ENCODE data around the gene KCNQ5.

Gene KCNQ5

DNA sequence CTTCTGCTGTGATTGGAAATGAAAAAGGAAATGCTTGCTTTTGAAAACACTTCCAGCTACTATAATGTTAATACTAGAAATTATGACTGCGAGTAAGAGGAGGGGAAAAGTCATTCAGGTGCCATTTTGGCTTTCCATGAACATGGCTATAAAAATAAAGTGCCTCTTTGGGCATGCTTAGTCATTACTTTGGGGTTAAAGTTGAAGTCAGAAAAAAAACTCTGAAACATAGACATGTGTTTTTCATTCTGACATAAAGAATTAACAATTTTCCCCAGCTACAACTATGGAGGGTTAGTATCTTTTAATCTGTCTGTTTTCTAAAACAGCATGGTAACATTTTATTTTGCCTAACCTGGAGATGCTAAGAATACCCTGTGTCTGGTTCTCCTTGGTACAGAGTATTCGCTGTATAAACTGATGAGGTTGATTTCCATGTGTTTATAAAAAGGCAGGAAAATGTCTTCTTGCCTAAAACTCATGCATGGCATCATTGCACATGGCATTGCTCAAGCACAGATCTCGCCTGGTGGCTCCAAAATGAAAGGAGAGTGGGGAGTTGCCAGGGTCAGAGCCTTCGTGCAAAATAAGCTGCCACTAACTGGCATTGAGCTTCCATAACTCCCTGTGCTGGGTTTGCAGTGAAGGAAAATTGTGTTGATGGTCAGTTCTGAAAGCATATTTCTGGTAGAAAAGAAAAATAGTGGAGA lies 188.9 kb downstream of the KCNQ5 start:
- no peak for DNase-seq

DNA sequence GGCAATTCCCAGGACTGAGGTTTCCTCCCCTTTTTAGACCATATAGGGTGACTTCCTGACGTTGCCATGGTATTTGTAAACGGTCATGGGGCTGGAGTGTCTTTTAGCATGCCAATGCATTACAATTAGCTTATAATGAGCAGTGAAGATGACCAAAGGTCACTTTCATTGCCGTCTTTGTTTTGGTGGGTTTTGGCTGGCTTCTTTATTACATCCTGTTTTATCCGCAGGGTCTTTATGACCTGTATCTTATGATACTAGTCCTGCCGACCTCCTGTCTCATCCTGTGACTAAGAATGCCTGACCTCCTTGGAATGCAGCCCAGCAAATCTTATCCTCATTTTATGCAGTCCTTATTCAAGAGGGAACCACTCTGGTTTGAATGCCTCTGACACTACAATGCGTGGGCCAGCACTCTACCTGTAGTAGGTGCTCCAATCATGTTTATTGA lies 190.1 kb downstream of the KCNQ5 start:
- DNase-seq = no peak

DNA sequence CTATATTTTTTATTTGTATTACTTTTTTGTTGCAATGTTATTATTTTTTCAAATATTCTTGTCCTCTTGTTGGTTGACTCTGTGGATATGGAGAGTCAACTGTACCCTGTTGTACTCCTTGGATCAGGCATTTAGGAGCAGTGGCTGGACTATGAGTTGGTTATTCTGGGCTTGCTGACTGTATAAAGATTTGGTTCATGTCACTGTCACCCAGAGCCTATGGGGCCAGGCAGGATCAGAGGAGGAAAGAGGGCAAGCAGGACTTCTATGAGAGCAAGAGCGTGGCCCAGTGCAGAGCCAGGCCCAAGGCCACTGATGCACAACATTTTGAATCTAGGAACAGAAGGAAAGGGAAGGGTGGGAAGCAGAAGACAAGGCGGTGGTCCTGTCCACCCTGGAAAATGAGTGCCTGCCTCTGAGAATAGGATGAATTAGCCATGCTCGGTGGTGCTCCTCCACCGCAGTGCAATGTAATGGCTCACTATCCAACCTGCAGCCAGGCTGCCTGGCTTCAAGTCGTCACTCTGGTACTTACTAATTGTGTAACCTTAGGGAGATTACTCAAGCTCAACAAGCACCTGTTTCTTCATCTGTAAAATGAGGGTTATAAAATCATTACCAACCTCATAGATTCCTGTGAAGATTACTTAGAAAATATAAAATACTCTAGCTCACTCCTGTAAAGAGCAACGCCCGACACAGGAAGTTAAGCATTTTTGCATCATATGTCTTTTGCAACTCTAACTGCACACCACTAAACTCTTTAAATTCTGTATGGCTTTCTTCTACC lies 192.1 kb downstream of the KCNQ5 start:
- peak; percentile 77 for DNase-seq

DNA sequence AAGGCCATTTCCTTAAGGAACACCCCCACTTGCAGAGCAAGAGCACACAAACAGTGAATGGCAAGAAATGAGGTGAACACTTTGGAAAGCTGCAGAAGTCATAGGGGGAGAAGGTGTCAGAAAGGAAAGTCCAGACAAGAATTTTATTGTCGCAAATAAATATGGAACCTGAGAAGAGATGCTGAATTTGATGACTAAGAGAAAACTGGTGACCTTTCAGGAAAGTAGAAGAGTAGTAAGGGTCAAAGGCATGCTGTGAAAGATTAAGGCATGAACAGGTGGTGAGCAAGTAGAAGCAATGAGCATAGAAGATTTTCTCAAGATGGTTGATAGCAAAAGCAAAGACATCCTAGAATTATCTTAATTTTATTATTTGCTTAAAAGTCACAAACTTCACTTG lies 194.2 kb downstream of the KCNQ5 start:
- DNase-seq = no peak

DNA sequence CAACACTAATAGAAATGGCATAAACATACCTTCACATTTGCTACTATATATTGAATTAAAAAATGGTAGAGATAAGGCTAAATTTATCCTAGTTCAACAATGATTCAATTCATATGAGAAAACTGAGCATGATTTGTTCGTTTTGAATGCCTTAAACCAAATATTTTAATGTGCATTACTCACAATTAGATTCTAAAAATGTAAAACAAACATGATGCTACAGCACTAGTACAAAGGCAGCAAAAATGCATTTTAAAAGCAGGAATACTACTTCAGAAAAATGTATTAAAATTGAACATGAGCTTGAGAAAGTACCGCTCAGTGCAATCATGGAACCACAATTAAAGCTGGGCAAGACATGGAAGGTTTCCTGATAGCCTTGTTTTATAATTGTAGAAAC lies 195.3 kb downstream of the KCNQ5 start:
- DNase-seq = no peak

DNA sequence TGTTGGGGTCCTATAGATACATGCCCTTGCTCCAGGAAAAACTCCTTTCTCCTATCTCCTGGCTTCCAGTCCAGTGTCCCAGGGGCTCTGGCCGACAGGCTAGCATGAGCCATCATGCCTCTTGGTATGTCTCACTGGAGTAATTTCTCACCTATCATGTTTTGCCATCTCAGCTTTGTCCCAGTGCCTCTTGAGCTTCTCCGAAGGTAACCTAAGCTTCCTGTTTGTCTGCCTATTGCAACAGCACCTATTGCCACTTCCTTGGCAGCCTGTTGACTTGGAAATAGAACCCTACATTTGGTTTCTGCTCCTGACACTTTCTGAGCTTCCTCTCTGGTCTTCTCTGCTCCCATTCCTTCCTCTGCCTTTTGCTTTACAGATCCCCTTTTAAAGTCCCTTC lies 197.7 kb downstream of the KCNQ5 start:
- peak; percentile 51 for DNase-seq

DNA sequence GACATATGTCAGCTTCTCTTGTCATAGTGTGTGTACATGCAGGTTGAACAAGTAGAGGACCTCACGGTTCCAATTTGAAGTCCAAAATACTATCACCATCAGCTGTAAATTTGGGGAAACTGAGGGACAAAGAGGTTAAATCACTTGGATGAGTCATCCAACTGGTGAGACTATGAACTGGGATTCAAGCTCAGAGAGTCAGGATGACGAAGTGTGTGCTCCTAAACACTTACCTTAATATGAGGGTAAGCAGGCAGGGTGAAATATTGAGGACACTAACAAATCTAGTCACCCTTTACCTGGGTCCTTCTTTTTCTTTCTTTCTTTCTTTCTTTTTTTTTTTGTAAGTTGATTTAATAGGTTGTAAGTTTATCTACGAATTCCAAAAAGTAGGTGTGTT lies 198.3 kb downstream of the KCNQ5 start:
- no peak for DNase-seq

DNA sequence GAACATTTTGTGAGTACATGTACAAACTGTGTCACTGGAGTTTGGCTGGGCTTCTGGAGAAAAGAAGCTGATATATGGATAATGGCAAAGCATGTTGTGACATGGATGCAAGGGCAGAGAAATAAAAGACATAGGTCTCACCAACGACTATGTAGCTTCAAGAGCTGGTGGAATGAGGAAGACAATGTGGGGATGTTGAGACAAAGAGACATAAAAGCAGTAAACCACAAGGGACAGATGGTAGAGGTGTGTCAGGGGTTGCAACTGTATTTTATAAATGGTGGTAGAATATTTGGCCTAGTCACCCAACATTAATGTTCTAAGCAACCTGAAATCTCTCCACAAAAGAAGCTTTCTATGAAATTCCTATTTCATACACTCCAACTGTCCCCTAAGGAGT lies 199.0 kb downstream of the KCNQ5 start:
- peak; percentile 60 for DNase-seq

DNA sequence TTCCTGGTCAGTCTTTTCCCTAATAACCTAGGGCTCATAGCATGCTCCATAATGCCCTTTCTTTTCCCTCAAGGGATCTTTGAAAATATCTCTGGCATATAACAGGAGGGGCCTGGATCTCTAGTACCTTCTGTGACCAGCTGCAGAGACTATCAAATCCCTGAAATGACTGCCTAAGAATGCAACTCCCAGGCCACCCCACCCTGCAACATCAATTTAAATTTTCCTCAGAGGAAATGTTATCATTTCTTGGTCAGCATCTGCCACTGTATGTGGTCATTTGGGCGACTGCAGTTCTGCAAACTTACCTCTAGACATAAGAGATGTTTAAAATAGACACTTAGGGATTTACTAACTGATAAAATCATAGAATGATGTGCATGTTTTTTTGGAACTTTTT lies 200.2 kb downstream of the KCNQ5 start:
- DNase-seq = peak; percentile 19

DNA sequence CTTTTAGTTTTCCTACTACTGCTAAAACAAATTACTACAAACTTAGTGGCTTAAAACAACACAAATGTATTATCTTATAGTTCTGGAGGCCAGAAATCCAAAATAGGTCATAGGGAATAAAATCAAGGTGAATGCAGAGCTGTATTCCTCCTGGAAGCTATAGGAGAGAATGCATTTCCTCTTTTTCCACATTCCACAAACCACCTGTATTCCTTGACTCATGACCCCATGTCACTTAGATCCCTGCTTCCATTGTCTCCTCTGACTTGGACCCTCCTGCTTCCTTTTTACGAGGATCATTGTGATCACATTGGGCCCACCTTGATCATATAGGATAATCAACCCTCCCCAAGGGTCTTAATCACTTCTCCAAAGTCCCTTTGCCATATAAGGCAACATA lies 200.8 kb downstream of the KCNQ5 start:
- no peak for DNase-seq

DNA sequence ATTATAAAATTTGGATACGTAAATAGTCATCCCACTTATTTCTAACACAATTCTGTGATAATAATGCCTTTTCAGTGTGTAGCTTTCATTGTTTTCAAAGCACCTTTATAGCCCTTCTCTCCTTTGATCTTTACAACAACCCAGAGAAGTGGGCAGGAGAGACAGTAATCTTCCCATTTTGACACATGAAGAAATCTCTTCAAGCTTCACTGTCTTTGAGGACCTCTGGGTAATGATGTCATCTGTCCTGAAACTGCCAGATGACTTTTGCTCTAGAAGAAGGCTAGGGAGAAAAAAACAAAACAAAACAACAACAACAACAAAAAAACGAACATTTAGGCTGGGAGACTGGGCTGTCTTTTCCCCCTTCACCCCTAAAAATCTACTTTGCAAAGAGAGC lies 203.0 kb downstream of the KCNQ5 start:
- no peak for DNase-seq

DNA sequence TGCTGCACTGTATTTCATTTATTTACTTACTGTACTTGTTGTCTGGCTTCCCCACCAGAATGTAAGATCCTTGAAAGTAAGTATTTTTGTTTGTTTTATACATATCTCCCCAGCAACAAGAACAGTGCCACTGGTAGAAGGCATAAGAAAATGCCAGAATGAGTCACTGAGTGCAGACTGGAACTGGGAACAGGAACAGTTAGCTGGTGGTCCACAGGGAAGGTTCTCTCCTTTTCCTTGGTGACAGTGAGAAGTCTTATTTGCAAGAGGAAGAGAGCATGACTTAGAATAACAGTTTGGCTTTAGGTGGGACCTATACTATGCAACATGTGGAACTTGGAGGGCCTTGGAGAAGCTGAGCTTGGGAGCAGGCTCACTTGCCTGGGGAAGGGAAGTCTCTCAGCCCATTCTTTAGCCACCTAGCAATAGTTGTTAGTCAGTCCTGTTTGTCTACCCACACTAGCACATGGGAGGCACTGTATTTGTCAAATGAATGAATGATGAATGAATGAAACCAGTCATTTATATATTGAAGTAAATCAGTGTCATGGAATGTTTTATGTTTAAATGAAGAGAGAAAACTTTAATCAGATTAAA lies 203.5 kb downstream of the KCNQ5 start:
- DNase-seq = no peak

DNA sequence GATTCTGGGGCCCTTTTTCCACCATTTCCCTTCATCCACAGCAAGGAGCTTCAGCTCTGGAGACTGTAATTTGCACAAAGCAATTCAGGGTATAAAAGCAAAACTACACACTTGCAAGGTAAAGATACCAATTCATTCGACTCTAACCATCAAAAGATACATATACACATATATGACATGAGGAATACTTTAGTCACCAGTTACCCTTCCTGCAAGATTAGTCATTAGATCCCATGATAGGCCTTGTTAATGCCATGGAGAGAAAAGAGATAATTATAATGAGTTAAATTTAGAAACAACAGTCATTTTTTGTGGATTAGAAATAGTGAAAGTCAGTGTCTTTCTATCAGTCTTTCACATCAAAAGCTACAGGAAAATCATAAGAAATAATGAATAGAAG lies 204.2 kb downstream of the KCNQ5 start:
- DNase-seq = no peak

DNA sequence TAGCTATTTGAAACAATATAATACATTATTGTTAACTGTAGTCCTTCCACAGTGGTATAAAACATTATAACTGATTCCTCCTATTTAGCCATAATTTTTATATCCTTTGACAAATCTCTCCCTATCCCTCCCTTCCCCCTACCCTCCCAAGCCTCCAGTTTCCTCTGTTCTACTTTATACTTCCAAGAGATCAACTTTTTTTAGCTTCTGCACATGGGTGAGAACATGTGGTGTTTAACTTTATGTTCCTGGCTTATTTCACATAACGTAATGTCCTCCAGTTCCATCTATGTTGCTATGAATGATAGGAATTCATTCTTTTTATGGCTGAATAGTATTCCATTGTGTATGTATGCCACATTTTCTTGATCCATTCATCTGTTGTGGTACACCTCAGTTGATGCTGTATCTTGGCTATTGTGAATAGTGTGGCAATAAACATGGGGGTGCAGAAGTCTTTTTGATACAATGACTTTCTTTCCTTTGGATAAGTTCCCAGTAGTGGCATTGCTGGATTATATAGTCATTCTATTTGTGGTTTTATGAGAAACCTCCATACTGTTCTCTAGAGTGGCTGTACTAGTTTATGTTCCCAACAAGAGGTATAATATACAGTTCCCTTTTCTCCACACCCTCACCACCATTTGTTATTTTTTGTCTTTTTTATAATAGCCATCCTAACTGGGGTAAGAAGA lies 205.0 kb downstream of the KCNQ5 start:
- no peak for DNase-seq

DNA sequence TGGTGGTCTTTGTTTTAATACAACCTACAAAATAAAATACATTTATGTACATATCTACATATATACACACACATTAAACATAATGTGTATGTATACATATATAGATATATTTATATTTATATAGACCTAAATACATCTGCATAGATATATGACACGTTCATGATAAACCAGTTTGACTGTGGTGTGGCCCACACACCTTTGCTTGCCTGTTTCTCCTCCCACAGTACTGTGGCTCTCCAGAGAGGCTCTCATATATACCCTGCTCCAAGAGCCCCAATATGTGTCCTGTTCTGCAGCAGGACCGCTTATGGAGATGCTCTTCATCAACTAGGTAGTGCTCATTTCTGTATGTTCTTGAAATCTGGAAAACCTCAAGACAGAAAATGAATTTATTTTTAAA lies 207.0 kb downstream of the KCNQ5 start:
- no peak for DNase-seq

DNA sequence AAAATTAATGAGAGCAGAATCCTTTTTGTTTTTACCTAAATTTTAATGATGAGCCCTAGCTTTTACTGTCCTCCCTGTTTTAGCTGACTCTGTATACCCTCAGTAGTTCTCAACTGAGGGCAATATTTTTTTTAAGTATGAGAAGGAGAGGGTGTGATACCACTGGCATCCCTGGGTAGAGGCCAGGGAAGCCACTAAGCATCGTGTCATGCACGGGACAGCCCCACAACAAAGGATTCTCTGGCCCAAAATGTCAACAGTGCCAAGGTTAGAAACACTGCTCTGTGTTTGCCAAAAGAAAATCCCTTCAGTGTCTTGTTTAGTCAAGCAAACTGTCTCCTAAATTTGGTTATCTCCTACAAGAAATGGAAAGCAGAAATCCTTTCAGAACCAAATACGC lies 210.4 kb downstream of the KCNQ5 start:
- no peak for DNase-seq

DNA sequence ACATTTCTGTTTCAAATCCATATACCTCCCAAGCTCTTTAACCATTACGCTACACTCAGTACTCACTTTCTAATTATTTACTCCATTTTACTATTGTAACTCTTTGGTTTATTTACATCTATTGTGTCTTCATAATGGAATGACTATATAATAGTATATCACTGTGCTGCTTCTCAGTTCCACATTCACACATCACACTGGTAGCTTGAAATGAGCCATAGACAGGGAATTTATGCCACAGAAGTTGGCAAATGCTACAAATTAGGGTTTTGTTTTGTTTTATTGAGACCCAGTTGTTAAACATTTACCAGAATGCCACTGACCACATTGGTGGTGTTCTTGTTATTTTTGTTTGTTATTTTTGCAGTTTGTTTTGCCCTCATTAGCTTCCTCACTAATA lies 213.9 kb downstream of the KCNQ5 start:
- no peak for DNase-seq

DNA sequence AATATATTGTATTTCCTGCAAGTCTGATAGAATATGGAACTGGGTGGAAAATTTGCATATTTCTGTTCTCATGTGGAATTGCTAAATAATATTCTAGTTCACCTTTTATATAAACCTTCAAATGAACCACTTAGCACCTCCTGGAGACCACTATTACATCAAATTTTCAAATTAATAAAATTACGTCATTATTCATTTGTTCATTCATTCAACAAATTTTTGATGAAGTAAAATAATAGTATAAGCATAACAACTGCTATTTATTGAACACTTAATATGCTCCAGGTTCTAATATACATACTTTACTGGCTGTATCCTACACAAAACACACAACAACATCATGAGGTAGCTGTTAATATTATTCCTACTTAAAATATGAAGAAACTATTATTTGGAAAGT lies 215.1 kb downstream of the KCNQ5 start:
- DNase-seq = no peak

DNA sequence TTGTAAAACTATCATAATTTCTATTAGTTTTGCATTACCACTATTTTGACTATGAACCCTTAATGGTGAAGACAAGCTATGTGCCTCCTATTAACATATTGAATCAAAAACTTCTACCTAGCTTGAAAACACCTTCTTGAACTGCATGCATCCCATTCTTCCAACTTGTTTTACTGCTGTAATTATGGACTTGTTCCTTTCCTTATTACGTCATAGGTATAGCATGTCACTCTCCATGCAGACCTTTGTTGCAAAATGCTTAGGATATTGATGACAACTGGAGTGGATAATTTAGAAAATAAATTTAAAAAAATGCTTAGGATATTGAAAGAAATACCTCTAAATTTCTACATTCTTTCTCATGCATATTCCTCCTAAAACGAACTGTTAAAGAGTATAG lies 219.3 kb downstream of the KCNQ5 start:
- DNase-seq = no peak

DNA sequence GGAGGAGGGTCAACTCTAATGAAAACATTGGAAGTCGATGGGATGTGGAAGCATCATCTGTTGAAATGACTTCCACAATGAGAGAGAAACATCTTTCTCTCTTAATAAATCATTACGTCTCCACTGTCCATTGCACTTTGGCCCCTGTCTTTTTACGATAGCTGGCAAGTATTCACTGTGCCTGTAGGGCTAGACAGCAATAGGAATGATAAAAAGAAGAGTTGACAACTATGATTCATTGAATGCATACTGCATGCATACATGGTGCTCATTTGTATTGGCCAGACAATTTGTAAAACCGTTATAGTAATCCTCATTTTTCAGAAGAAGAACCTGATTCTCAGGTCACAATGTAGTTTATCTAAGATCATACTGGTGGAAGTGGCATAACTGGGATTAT lies 220.3 kb downstream of the KCNQ5 start:
- no peak for DNase-seq

DNA sequence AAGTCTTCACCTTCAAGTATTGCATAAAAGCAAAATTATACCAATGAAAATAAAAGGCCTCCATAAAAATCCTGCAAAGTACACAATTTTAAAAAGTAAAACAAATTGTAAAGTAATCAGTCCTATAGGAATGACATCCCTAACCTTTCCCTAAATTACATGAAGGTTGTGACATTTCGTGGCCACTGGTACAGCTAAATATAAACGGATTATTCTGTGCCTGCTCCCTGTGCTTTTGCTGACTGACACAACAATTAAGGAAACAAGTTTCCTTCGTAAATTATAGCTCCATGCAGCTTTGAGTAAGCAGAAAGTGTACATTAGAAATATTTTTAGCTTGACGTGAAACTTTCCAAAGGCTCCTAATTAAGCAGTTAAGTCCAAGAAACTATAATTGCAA lies 222.8 kb downstream of the KCNQ5 start:
- no peak for DNase-seq

DNA sequence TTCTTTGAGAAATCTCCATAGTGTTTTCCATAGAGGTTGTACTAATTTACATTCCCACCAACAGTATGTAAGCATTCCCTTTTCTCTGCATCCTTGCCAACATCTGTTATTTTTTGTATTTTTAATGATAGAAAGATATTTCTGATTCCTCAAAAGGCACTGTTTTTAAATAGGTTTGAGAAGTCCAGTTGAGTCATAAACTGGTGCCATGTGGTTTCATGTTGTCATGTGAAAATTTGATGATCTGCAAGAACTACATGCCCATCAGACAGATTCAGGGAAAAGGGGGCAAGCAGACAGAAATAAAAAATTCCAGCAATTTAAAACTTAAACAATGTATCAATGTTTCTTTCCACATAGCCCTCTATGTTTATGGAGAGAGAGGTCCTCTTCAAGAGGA lies 227.5 kb downstream of the KCNQ5 start:
- DNase-seq = no peak

DNA sequence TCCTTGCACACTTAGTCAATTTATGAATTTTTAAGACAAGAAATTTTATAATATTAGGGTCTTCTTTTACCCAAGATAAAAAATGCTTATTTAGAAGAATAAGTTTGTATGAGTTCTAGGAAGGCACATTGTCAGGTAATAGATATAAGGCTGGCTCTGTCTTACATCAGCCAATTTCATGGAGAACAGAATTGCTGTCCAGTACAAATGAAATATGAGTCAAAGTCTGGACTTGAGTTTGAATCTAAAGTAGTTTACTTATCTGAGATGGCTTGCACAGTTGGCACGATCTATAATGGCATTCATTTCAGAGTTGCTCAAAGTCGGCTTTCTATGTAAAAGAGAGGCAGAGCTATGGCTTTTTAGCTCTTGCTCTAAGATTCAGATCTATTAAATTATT lies 228.2 kb downstream of the KCNQ5 start:
- no peak for DNase-seq

DNA sequence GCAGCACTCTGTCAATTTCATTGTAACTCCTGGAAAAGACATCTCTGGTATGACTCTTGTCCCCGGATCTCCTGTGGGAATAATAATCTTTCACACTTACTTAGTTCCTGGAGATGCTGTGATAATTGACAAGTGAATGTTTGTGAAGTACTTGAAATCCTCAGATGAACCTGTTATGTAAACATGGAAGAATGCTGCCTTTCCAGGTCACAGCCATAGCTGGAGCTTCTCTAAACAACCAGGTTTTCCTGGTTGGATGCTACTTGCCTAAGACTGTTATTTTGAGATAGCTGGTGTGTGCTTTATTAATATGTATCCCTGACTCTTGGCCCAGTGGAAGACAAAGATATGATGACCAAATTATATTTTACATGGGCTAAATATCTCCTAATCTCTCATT lies 228.6 kb downstream of the KCNQ5 start:
- DNase-seq = no peak
